SK-N-SH (cell line): ENCODE results near the gene RGL4. TPM values are rescaled to one million over a fixed set of nuclear protein-coding genes. Genes with fewer than 3 reads are reported as not detected.

Source experiments
- CTCF ChIA-PET: fragments of 300-600, 350-600 bp; formaldehyde crosslinking; extraction: SDS; loops from one replicate; lab custom pipeline; 2021; lab: Yijun Ruan, JAX
- POLR2A ChIA-PET: fragments of 350-600 bp; sonication (Branson Sonifier 250); formaldehyde crosslinking; extraction: SDS; loops from one replicate; lab custom pipeline; 2020; ENCODE audit warnings: antibody characterized with exemption, inconsistent platforms; lab: Yijun Ruan, JAX
- DNase-seq: peaks from one replicate; pipeline ENCODE4 v3.0.0; 2012
- H2AFZ ChIP-seq: fragments of 200-600 bp; sonication (generic); 2 replicates; pipeline ENCODE4 v1.8.1; 2016; ENCODE audit warnings: antibody characterized with exemption, mild to moderate bottlenecking, low read depth
- H3F3A ChIP-seq: fragments of 200-600 bp; sonication (generic); replicated peaks from 2 replicates; pipeline ENCODE3; 2016; ENCODE audit warnings: antibody characterized with exemption, mild to moderate bottlenecking; ENCODE audit not compliant: insufficient read depth
- H3K27ac ChIP-seq, 2 experiments: fragments of 200-500 bp in 1 of 2; fragments of 200-600 bp in 1 of 2; sonication (Bioruptor generic) in 1 of 2; sonication (generic), shearing (Covaris generic) in 1 of 2; 2 replicates each; pipeline versions ENCODE4 v1.5.1 to v1.6.1; 2014 to 2016; ENCODE audit warnings: low read depth in 2 of 2, inconsistent platforms in 1 of 2, low read length in 1 of 2, mild to moderate bottlenecking in 1 of 2, mixed read lengths in 1 of 2
- H3K27me3 ChIP-seq: fragments of 200-600 bp; sonication (generic), shearing (Covaris generic); 2 replicates; pipeline ENCODE4 v1.6.1; 2016; ENCODE audit warnings: mixed run types; ENCODE audit not compliant: insufficient read depth
- H3K36me3 ChIP-seq, 2 experiments: fragments of 200-500 bp in 1 of 2; fragments of 200-600 bp in 1 of 2; sonication (Bioruptor generic) in 1 of 2; sonication (generic) in 1 of 2; replicated peaks in 1 of 2; 2 replicates each; pipeline versions ENCODE3 to v1.5.1; 2014 to 2016; ENCODE audit warnings: low read length in 1 of 2, mild to moderate bottlenecking in 1 of 2; ENCODE audit not compliant: insufficient read depth in 2 of 2, control insufficient read depth in 1 of 2
- H3K4me1 ChIP-seq, 2 experiments: fragments of 200-500 bp in 1 of 2; fragments of 200-600 bp in 1 of 2; sonication (Bioruptor generic) in 1 of 2; sonication (generic), shearing (Covaris generic) in 1 of 2; 2 replicates each; pipeline versions ENCODE4 v1.5.1 to v1.6.1; 2014 to 2016; ENCODE audit warnings: low read depth in 1 of 2, low read length in 1 of 2, mixed run types in 1 of 2; ENCODE audit not compliant: insufficient read depth in 2 of 2, control insufficient read depth in 1 of 2
- H3K4me2 ChIP-seq: fragments of 200-600 bp; sonication (generic), shearing (Covaris generic); 2 replicates; pipeline ENCODE4 v1.6.1; 2017; ENCODE audit warnings: mixed run types
- H3K4me3 ChIP-seq, 2 experiments: fragments of 200-500 bp in 1 of 2; fragments of 200-600 bp in 1 of 2; sonication (Bioruptor generic) in 1 of 2; sonication (generic), shearing (Covaris generic) in 1 of 2; 2 replicates each; pipeline versions ENCODE4 v1.5.1 to v1.8.1; 2014 to 2016; ENCODE audit warnings: low read depth in 2 of 2, inconsistent platforms in 1 of 2, low read length in 1 of 2, mild to moderate bottlenecking in 1 of 2, mixed read lengths in 1 of 2, moderate library complexity in 1 of 2
- H3K79me2 ChIP-seq: fragments of 200-600 bp; sonication (generic); 2 replicates; pipeline ENCODE4 v1.8.1; 2017; ENCODE audit warnings: mild to moderate bottlenecking; ENCODE audit not compliant: insufficient read depth
- H3K9ac ChIP-seq: fragments of 200-600 bp; sonication (generic); 2 replicates; pipeline ENCODE4 v1.6.1; 2017; ENCODE audit warnings: mixed run types
- H3K9me2 ChIP-seq: fragments of 200-600 bp; sonication (generic); 2 replicates; pipeline ENCODE4 v1.6.1; 2017; ENCODE audit warnings: mixed run types
- H3K9me3 ChIP-seq: fragments of 200-600 bp; sonication (generic); 2 replicates; pipeline ENCODE4 v1.6.1; 2017; ENCODE audit warnings: mixed run types, mild to moderate bottlenecking, moderate library complexity
- H4K20me1 ChIP-seq: fragments of 200-600 bp; sonication (generic); 2 replicates; pipeline ENCODE4 v1.6.1; 2017; ENCODE audit warnings: mild to moderate bottlenecking, mixed run types; ENCODE audit not compliant: insufficient read depth
- CHD2 ChIP-seq: fragments of 150-350 bp; IDR thresholded peaks from 2 replicates; pipeline ENCODE4 v1.6.1; 2018; ENCODE audit warnings: low read length; ENCODE audit not compliant: partially characterized antibody
- EP300 ChIP-seq, 2 experiments: IDR thresholded peaks; 2 replicates each; pipeline versions ENCODE4 v1.4.0 to v1.6.1; 2012; ENCODE audit warnings: borderline replicate concordance in 1 of 2, low read depth in 1 of 2, low read length in 1 of 2
- EZH2phosphoT487 ChIP-seq: fragments of 200-600 bp; sonication (generic); IDR thresholded peaks from 2 replicates; pipeline ENCODE4 v1.6.1; 2017; ENCODE audit warnings: low read depth, mixed run types, mild to moderate bottlenecking, antibody characterized with exemption, moderate library complexity, borderline replicate concordance
- FOSL2 ChIP-seq: IDR thresholded peaks from 2 replicates; pipeline ENCODE4 v1.4.0; 2012; ENCODE audit warnings: low read depth, mild to moderate bottlenecking, moderate library complexity, borderline replicate concordance
- FOXM1 ChIP-seq: IDR thresholded peaks from 2 replicates; pipeline ENCODE4 v1.4.0; 2012; ENCODE audit warnings: low read depth, mild to moderate bottlenecking
- GABPA ChIP-seq: IDR thresholded peaks from 2 replicates; pipeline ENCODE4 v1.4.0; 2012; ENCODE audit warnings: low read depth, mild to moderate bottlenecking
- IRF3 ChIP-seq: fragments of 150-350 bp; IDR thresholded peaks from 2 replicates; pipeline ENCODE4 v1.6.1; 2016; ENCODE audit warnings: mild to moderate bottlenecking, low read depth, low read length
- JUND ChIP-seq: IDR thresholded peaks from 2 replicates; pipeline ENCODE4 v1.4.0; 2012
- MEF2A ChIP-seq: IDR thresholded peaks from 2 replicates; pipeline ENCODE4 v1.4.0; 2012; ENCODE audit warnings: low read depth, borderline replicate concordance
- MXI1 ChIP-seq: IDR thresholded peaks from 2 replicates; pipeline ENCODE4 v1.6.1; 2012; ENCODE audit warnings: mild to moderate bottlenecking, low read depth, low read length, improper control_type of control experiment
- NFIC ChIP-seq: IDR thresholded peaks from 2 replicates; pipeline ENCODE4 v1.4.0; 2012; ENCODE audit warnings: borderline replicate concordance
- NRF1 ChIP-seq: IDR thresholded peaks from 2 replicates; pipeline ENCODE4 v1.6.1; 2012; ENCODE audit warnings: low read depth, mild to moderate bottlenecking, low read length
- PBX3 ChIP-seq: IDR thresholded peaks from 2 replicates; pipeline ENCODE4; 2012
- RAD21 ChIP-seq: IDR thresholded peaks from 2 replicates; pipeline ENCODE4 v1.6.1; 2012; ENCODE audit warnings: mild to moderate bottlenecking, low read length
- RFX5 ChIP-seq: IDR thresholded peaks from 2 replicates; pipeline ENCODE4 v1.6.1; 2012; ENCODE audit warnings: mild to moderate bottlenecking, improper control_type of control experiment, low read length
- SMC3 ChIP-seq: IDR thresholded peaks from 2 replicates; pipeline ENCODE4 v1.6.1; 2012; ENCODE audit warnings: low read depth, low read length, improper control_type of control experiment
- YY1 ChIP-seq: IDR thresholded peaks from 2 replicates; pipeline ENCODE4 v1.4.0; 2012; ENCODE audit warnings: low read depth, mild to moderate bottlenecking
- ZBTB33 ChIP-seq: IDR thresholded peaks from 2 replicates; pipeline ENCODE4 v1.4.0; 2012; ENCODE audit warnings: low read depth, borderline replicate concordance
- WGBS: methylation state at CpG from one replicate; pipeline ENCODE4 v1.1.6; 2017; ENCODE audit warnings: low lambda C conversion rate; 5-methylcytosine and 5-hydroxymethylcytosine counted together
- polyA plus RNA-seq, 3 experiments: library from polyadenylated mRNA; depleted of rRNA; stranded (reverse); fragments of >200 nt; gene quantifications; 2 replicates each; pipeline ENCODE4 v1.2.3, GENCODE V29; 2012
- TF ChIP-seq, protein P1 (sequence below): fragments of 150-350 bp; IDR thresholded peaks from 2 replicates; pipeline ENCODE4 v1.6.1; 2017; ENCODE audit warnings: antibody characterized with exemption, low read length, low read depth, borderline replicate concordance
- TF ChIP-seq, protein P2 (sequence below): IDR thresholded peaks from 2 replicates; pipeline ENCODE4 v1.4.0; 2012; ENCODE audit warnings: low read depth

The RGL4 gene
- polyA plus RNA-seq, 1 of the 3 experiments (the other 2 are of a cell fraction): not detected

DNA sequence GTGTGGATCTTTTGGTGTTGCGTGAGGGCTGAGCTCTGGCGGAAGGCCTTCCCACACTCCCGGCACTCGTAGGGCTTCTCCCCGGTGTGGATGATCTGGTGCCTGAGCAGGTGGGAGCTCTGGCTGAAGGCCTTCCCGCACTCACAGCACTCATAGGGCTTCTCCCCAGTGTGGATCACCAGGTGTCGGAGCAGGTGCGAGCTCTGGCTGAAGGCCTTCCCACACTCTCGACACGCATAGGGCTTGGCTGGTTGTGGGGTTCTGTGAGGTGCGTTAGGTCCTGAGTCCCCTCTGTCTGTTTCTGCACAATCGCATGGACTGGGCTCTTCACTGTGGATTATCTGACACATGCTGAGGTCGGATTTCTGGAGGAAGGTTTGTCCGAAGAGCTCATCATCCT lies 53.7 kb downstream of the RGL4 start:
- POLR2A ChIA-PET: no interaction called here
- Histone ChIP-seq H3K4me1 (no peaks in the 10 kb centered on the region), H3K27me3 (no peaks in the 10 kb centered on the region), H3K9ac (no peak overlapping the region), H3K79me2 (peaks cover 25% of the 10 kb centered on the region), H3K9me3 (no peaks in the 10 kb centered on the region), H3K4me3 (no peak overlapping the region), H3K4me2 (no peak overlapping the region), H2AFZ (no peak overlapping the region), H3K9me2 (no peaks in the 10 kb centered on the region), H3K27ac (no peak overlapping the region), H4K20me1 (no peaks in the 10 kb centered on the region), H3K36me3 (peaks cover 8 to 32% of the 10 kb centered on the region in 2 experiments), H3F3A (no peaks in the 10 kb centered on the region)
- 100% methylated on average over 4 of the region's 14 CpGs for WGBS
- CTCF ChIA-PET: interaction anchor here (0.6 to 1.6 kb wide), 3 partner anchors 23 to 105 kb away, joined by 3 to 7 read pairs (median 3); partner anchors contain the start of gene CHCHD10
- no peak for DNase-seq
- TF ChIP-seq NRF1 (no peak), JUND (no peak), EP300 (IDR thresholded peaks at IDR 0.05; ENCODE audit: borderline replicate concordance in 1 of 2, low read depth in 1 of 2, low read length in 1 of 2) (no peak), MXI1 (no peak), MEF2A (no peak), NFIC (no peak), YY1 (no peak), CHD2 (no peak), RAD21 (no peak), ZBTB33 (no peak), FOXM1 (no peak), FOSL2 (no peak), EZH2phosphoT487 (no peak), PBX3 (no peak), IRF3 (no peak), RFX5 (no peak), GABPA (no peak), SMC3 (no peak)
- TF ChIP-seq, protein P1, sequence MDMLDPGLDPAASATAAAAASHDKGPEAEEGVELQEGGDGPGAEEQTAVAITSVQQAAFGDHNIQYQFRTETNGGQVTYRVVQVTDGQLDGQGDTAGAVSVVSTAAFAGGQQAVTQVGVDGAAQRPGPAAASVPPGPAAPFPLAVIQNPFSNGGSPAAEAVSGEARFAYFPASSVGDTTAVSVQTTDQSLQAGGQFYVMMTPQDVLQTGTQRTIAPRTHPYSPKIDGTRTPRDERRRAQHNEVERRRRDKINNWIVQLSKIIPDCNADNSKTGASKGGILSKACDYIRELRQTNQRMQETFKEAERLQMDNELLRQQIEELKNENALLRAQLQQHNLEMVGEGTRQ: no peak
- TF ChIP-seq, protein P2, sequence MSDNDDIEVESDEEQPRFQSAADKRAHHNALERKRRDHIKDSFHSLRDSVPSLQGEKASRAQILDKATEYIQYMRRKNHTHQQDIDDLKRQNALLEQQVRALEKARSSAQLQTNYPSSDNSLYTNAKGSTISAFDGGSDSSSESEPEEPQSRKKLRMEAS: no peak
